ENCODE measurements around the gene ZNF513.

ZNF513 gene

GRCh38 chr2:27369471-27370025, 11.0 kb downstream of the ZNF513 start:
- TF ChIP-seq CTCF (IDR thresholded peaks at IDR 0.05) = no peak
- Mint-ChIP-seq H3K27ac (peak overlapping the region; percentile 78), H3K9me3 (no peaks in the 10 kb centered on the region), H3K4me3 (peak overlapping the region; percentile 93), H3K4me1 (peaks cover 45% of the 10 kb centered on the region), H3K27me3 (ENCODE audit: low read depth, poor library complexity) (peaks cover 4% of the 10 kb centered on the region), H3K36me3 (ENCODE audit: low read depth) (peaks cover 47% of the 10 kb centered on the region)
- DNase-seq = no peak

DNA sequence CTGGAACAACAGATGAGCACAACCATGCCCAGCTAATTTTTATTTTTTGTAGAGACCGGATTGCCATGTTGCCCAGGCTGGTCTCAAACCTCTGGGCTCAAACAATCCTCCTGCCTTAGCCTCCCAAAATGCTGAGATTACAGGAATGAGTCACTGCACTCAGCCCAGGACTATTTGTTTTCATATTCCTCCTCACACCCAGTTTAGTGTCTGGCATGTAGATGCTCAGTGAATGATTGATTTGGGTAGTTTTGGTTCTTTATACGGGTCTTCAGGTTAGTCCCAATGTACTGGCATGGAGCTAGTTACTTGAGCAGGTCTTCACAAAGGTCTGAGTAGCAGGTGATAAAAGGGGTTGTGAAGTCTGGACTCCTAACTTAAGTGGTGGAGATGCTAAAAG, 16.6 kb downstream of the ZNF513 start:
- TF ChIP-seq CTCF (IDR thresholded peaks at IDR 0.05) = no peak
- no peak overlapping the region for H3K27ac Mint-ChIP-seq
- peaks cover 55% of the 10 kb centered on the region for H3K36me3 Mint-ChIP-seq (ENCODE audit: low read depth)
- H3K27me3 Mint-ChIP-seq (ENCODE audit: low read depth, poor library complexity) = no peaks in the 10 kb centered on the region
- no peak for DNase-seq
- H3K4me3 Mint-ChIP-seq = no peak overlapping the region
- H3K4me1 Mint-ChIP-seq = peaks cover 21% of the 10 kb centered on the region
- peaks cover 4% of the 10 kb centered on the region for H3K9me3 Mint-ChIP-seq

- TF ChIP-seq CTCF (IDR thresholded peaks at IDR 0.05) = no peak
- Mint-ChIP-seq H3K9me3 (peaks cover 13% of the 10 kb centered on the region), H3K36me3 (ENCODE audit: low read depth) (peaks cover 64% of the 10 kb centered on the region), H3K4me3 (no peak overlapping the region), H3K27me3 (ENCODE audit: low read depth, poor library complexity) (peaks cover 3% of the 10 kb centered on the region), H3K27ac (no peak overlapping the region), H3K4me1 (peaks cover 22% of the 10 kb centered on the region)
- no peak for DNase-seq
Observed at GRCh38 chr2:27362678-27363420, 17.7 kb downstream of the ZNF513 start.

GRCh38 chr2:27356382-27357181, 24.0 kb downstream of the ZNF513 start, which contains the start of gene GTF3C2:
GTF3C2 (minus strand) TSS chr2:27356764; CDS start chr2:27343554, 13,210 bp downstream.
- Mint-ChIP-seq H3K4me3 (peak within 1 kb of the TSS; percentile 96), H3K9me3 (peaks cover 22% of the 10 kb centered on the region), H3K27me3 (ENCODE audit: low read depth, poor library complexity) (peaks cover 5% of the 10 kb centered on the region), H3K36me3 (ENCODE audit: low read depth) (peaks cover 31% of the 10 kb centered on the region), H3K4me1 (peaks cover 58% of the 10 kb centered on the region), H3K27ac (peak within 1 kb of the TSS; percentile 100)
- DNase-seq = peak; percentile 90
- no peak for TF ChIP-seq CTCF (IDR thresholded peaks at IDR 0.05)

GRCh38 chr2:27356056-27356381, 24.5 kb downstream of the ZNF513 start:
- Mint-ChIP-seq H3K4me3 (peak overlapping the region; percentile 96), H3K9me3 (peaks cover 22% of the 10 kb centered on the region), H3K36me3 (ENCODE audit: low read depth) (peaks cover 27% of the 10 kb centered on the region), H3K4me1 (peaks cover 59% of the 10 kb centered on the region), H3K27ac (peak overlapping the region; percentile 100), H3K27me3 (ENCODE audit: low read depth, poor library complexity) (peaks cover 5% of the 10 kb centered on the region)
- peak; percentile 51 for DNase-seq
- TF ChIP-seq CTCF (IDR thresholded peaks at IDR 0.05) = no peak
